ENCODE data around the gene FLYWCH1. TPM values are rescaled to one million over a fixed set of nuclear protein-coding genes. Genes with fewer than 3 reads are reported as not detected.

Gene FLYWCH1
- total RNA-seq, 3 donors from 2014 or later = 28.0 to 30.9 (median 28.2) TPM

- H3K4me1 ChIP-seq = peaks cover 3 to 6% of the 10 kb centered on the region in 2 donors
- no peaks in the 10 kb centered on the region for H3K27me3 ChIP-seq
- DNase-seq (ENCODE audit: low spot score in 2 of 2) = peak; percentile 83 to 87
- intact Hi-C loops (cut with DNase I; ENCODE audit: low total_unique reads) = no loop called here
- H3K27ac ChIP-seq = peak within 1 kb of the TSS; percentile 74 to 90
- H3K36me3 ChIP-seq = no peaks in the 10 kb centered on the region
- peak within 1 kb of the TSS; percentile 73 to 83 (median 78) for H3K4me3 ChIP-seq
- peak; percentile 79 to 88 (median 85) for TF ChIP-seq POLR2AphosphoS5 (IDR thresholded peaks at IDR 0.05)
- TF ChIP-seq CTCF (IDR thresholded peaks at IDR 0.05) = no peak
- peak; percentile 82 for TF ChIP-seq POLR2A (IDR thresholded peaks at IDR 0.05)
- no peaks in the 10 kb centered on the region for H3K9me3 ChIP-seq
Observed at GRCh38 chr16:2980227-2981176, 68.8 kb downstream of the FLYWCH1 start, which contains the start of gene PKMYT1. Gene PKMYT1 (minus strand): TSS chr16:2980446. CDS start chr16:2979657, 789 bp downstream.

GRCh38 chr16:2981177-2981898 lies 69.6 kb downstream of the FLYWCH1 start:
- Histone ChIP-seq H3K4me3 (peak overlapping the region; percentile 73 to 83 (median 78)), H3K27ac (no peak overlapping the region), H3K4me1 (peaks cover 3 to 6% of the 10 kb centered on the region in 2 donors), H3K36me3 (no peaks in the 10 kb centered on the region), H3K9me3 (no peaks in the 10 kb centered on the region), H3K27me3 (no peaks in the 10 kb centered on the region)
- TF ChIP-seq POLR2A (IDR thresholded peaks at IDR 0.05) (no peak), POLR2AphosphoS5 (IDR thresholded peaks at IDR 0.05) (no peak), CTCF (IDR thresholded peaks at IDR 0.05) (no peak)
- intact Hi-C loops (cut with DNase I; ENCODE audit: low total_unique reads) = no loop called here
- DNase-seq (ENCODE audit: low spot score in 2 of 2) = no peak

DNA sequence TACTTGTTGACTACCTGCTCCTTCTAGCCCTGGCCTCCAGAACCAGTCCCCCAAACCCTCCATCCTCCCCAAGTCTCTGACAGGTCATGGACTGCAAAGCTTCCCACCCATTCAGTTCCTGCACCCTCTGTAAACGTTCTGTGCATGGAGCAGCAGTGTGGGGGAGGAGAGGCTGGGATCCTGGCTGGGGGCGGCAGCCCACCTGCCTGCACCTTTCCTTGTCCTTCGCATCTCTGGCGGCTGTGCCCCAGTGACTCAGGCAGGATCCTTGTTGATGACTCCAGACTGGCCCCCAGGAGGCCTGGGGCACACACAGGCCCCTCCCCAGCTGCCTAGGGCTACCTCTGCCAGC lies 70.1 kb downstream of the FLYWCH1 start:
- no peaks in the 10 kb centered on the region for H3K9me3 ChIP-seq
- no peaks in the 10 kb centered on the region for H3K36me3 ChIP-seq
- DNase-seq (ENCODE audit: low spot score in 2 of 2) = no peak
- H3K27ac ChIP-seq = no peak overlapping the region
- intact Hi-C loops (cut with DNase I; ENCODE audit: low total_unique reads) = no loop called here
- H3K4me3 ChIP-seq = no peak overlapping the region
- peaks cover 3 to 6% of the 10 kb centered on the region in 2 donors for H3K4me1 ChIP-seq
- TF ChIP-seq CTCF (IDR thresholded peaks at IDR 0.05) = no peak
- H3K27me3 ChIP-seq = no peaks in the 10 kb centered on the region

DNA sequence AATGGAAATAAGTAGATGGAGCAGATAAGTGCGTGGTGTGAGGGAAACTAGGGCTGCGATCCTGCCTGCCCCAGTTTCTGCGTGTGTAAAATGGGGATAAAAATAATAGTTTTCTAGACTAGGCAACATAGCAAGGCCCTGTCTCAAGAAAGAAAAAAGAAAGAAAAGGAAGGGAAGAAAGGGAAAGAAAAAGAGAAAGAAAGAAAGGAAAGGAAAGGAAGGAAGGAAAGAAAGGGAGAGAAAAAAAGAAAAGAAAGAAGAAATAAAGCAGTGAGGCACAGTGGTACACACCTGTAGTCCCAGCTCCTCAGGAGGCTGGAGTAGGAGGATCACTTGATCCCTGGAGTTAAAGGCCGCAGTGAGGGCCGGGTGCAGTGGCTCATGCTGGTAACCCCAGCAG lies 70.7 kb downstream of the FLYWCH1 start:
- intact Hi-C loops (cut with DNase I; ENCODE audit: low total_unique reads) = no loop called here
- no peaks in the 10 kb centered on the region for H3K9me3 ChIP-seq
- H3K4me1 ChIP-seq = peaks cover 3 to 6% of the 10 kb centered on the region in 2 donors
- H3K36me3 ChIP-seq = no peaks in the 10 kb centered on the region
- no peak overlapping the region for H3K27ac ChIP-seq
- no peaks in the 10 kb centered on the region for H3K27me3 ChIP-seq
- DNase-seq (ENCODE audit: low spot score in 2 of 2) = no peak
- no peak overlapping the region for H3K4me3 ChIP-seq
- no peak for TF ChIP-seq POLR2AphosphoS5 (IDR thresholded peaks at IDR 0.05)

GRCh38 chr16:2983706-2984136 lies 72.0 kb downstream of the FLYWCH1 start:
- Histone ChIP-seq H3K4me1 (peaks cover 3 to 6% of the 10 kb centered on the region in 2 donors), H3K27me3 (peaks cover 0 to 3% of the 10 kb centered on the region in 2 donors), H3K9me3 (no peaks in the 10 kb centered on the region), H3K36me3 (no peaks in the 10 kb centered on the region), H3K27ac (no peak overlapping the region), H3K4me3 (peak overlapping the region; percentile 5 to 42 (median 30))
- TF ChIP-seq POLR2AphosphoS5 (IDR thresholded peaks at IDR 0.05) (no peak), CTCF (IDR thresholded peaks at IDR 0.05) (peak; percentile 58 to 86 (median 71))
- DNase-seq (ENCODE audit: low spot score in 2 of 2) = peak; percentile 69 to 79
- intact Hi-C loops (cut with DNase I; ENCODE audit: low total_unique reads) = no loop called here
